ENCODE data around the gene TRMT2B. TPM values are rescaled to one million over a fixed set of nuclear protein-coding genes. Genes with fewer than 3 reads are reported as not detected.
A peak's percentile ranks its signal among the peaks of the same experiment; 100 is the strongest.
"Not testable (repeated sequence)": the region's sequence is repeated elsewhere in the genome, so short reads cannot be mapped to it uniquely, and the experiment has no call there.

The TRMT2B gene
- total RNA-seq, 1 donor from 2014 or later: 8.4 TPM

GRCh38 chrX:100990139-100990538, 61.8 kb downstream of the TRMT2B start:
- DNase-seq (ENCODE audit: low read depth) (no peak), FAIRE-seq (no peak)
- Histone ChIP-seq H3K27me3 (ENCODE audit: control insufficient read depth, insufficient read depth, low read length) (no peaks in the 10 kb centered on the region), H3K36me3 (ENCODE audit: control insufficient read depth, insufficient read depth, low read length) (no peaks in the 10 kb centered on the region), H3K4me3 (ENCODE audit: low read depth, low read length) (no peak overlapping the region)
- TF ChIP-seq, protein P1, sequence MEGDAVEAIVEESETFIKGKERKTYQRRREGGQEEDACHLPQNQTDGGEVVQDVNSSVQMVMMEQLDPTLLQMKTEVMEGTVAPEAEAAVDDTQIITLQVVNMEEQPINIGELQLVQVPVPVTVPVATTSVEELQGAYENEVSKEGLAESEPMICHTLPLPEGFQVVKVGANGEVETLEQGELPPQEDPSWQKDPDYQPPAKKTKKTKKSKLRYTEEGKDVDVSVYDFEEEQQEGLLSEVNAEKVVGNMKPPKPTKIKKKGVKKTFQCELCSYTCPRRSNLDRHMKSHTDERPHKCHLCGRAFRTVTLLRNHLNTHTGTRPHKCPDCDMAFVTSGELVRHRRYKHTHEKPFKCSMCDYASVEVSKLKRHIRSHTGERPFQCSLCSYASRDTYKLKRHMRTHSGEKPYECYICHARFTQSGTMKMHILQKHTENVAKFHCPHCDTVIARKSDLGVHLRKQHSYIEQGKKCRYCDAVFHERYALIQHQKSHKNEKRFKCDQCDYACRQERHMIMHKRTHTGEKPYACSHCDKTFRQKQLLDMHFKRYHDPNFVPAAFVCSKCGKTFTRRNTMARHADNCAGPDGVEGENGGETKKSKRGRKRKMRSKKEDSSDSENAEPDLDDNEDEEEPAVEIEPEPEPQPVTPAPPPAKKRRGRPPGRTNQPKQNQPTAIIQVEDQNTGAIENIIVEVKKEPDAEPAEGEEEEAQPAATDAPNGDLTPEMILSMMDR (IDR thresholded peaks at IDR 0.05; ENCODE audit: insufficient read depth, low read length, severe bottlenecking): no peak

DNA sequence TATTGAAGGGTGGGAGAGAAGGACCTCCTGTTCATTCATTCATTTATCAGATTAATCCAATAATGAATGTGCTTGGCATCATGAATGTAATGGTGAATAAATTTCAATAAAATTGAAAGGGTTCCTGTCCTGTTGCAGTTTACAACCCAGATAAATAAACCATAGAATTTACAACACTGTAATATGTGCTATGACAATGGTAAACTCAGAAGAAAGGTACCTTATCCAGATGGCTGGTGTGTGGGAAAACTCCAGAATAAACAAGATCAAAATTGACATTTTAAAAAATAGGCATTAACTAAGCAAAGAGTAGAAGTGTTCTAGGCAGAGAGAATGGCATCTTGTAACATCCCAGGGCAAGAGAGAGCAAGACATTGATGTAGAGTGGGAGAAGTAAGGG, 67.1 kb downstream of the TRMT2B start:
- no peaks in the 10 kb centered on the region for H3K27me3 ChIP-seq (ENCODE audit: control insufficient read depth, insufficient read depth, low read length)
- H3K36me3 ChIP-seq (ENCODE audit: control insufficient read depth, insufficient read depth, low read length): no peaks in the 10 kb centered on the region
- DNase-seq (ENCODE audit: low read depth): no peak
- FAIRE-seq: no peak
- TF ChIP-seq, protein P1 (IDR thresholded peaks at IDR 0.05; ENCODE audit: insufficient read depth, low read length, severe bottlenecking): no peak
- H3K4me3 ChIP-seq (ENCODE audit: low read depth, low read length): no peak overlapping the region

GRCh38 chrX:100981498-100981845, 70.4 kb downstream of the TRMT2B start:
- H3K27me3 ChIP-seq (ENCODE audit: control insufficient read depth, insufficient read depth, low read length); H3K36me3 ChIP-seq (ENCODE audit: control insufficient read depth, insufficient read depth, low read length); FAIRE-seq; H3K4me3 ChIP-seq (ENCODE audit: low read depth, low read length): not testable (repeated sequence)
- peak; percentile 23 for DNase-seq (ENCODE audit: low read depth)

DNA sequence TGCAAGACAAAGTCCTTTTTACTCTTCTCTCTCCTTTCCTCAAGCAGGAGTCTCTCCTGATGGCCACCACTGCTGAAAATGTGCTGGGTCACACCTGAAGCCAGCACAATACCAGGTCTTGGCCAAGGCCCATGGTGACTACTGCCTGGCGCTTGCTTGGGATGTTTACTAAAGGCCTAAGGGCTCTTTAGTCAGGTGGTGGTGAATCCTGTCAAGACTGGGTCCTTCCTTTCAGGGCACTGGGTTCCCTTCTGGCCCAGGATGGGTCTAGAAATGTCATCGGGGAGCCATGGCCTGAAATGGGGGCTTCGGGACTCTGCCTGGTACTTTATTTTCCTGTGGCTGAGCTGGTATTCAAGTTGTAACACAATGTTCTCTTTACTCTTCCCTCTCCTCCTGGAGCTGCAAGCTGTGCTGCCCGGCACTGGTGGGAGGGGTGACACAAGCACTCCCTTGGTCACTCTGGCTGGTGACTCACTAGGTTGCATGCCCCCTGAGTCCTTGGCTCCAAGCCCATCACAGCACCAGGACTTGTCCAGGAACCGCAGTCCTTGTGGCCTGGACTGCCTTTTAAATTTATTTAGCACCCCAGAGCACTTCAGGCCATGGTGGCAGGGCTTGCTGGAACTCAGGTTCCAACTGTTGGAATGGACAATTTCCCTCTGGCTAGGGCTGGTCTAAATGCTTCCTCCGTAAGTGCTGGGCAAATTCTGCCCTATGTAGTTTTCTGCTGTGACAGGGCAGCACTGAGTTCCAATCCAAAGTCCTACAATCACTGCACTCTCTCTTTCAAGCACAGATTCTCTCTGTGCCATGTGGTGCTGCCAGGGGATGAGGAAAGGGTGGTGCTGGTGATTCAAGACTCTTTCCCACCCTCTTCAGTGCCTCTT, 71.1 kb downstream of the TRMT2B start:
- DNase-seq (ENCODE audit: low read depth) (peak; percentile 59), FAIRE-seq (peak; percentile 36)

GRCh38 chrX:100979881-100980607, 71.9 kb downstream of the TRMT2B start:
- Histone ChIP-seq H3K36me3 (ENCODE audit: control insufficient read depth, insufficient read depth, low read length) (no peaks in the 10 kb centered on the region), H3K27me3 (ENCODE audit: control insufficient read depth, insufficient read depth, low read length) (no peaks in the 10 kb centered on the region), H3K4me3 (ENCODE audit: low read depth, low read length) (no peak overlapping the region)
- FAIRE-seq (peak; percentile 28), DNase-seq (ENCODE audit: low read depth) (peak; percentile 83)
- TF ChIP-seq, protein P1 (IDR thresholded peaks at IDR 0.05; ENCODE audit: insufficient read depth, low read length, severe bottlenecking): no peak

More for the DNA sequence above, 71.1 kb downstream of the TRMT2B start:
- Histone ChIP-seq H3K4me3 (ENCODE audit: low read depth, low read length) (no peak overlapping the region), H3K36me3 (ENCODE audit: control insufficient read depth, insufficient read depth, low read length) (no peaks in the 10 kb centered on the region), H3K27me3 (ENCODE audit: control insufficient read depth, insufficient read depth, low read length) (no peaks in the 10 kb centered on the region)
- TF ChIP-seq, protein P1 (IDR thresholded peaks at IDR 0.05; ENCODE audit: insufficient read depth, low read length, severe bottlenecking): no peak

DNA sequence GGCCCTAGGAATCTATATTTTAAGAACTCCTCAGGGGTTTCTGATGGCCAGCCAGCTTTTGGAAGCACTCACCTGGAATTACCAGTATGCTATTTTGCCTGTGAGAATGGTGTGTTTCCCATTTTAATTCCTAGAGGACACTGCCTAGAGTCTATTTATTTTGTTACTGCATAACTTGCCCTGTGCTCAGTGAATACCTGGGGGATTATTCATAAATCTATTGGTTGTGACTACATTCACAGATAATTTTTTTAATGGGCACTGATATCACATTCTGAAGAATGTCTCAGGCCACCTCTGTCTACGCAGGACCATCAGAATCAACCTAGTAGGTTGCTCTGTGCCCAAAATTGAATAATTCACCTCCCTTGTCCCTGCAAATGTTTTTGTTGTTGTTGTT, 75.7 kb downstream of the TRMT2B start:
- TF ChIP-seq, protein P1 (IDR thresholded peaks at IDR 0.05; ENCODE audit: insufficient read depth, low read length, severe bottlenecking): no peak
- FAIRE-seq: no peak
- Histone ChIP-seq H3K4me3 (ENCODE audit: low read depth, low read length) (no peak overlapping the region), H3K36me3 (ENCODE audit: control insufficient read depth, insufficient read depth, low read length) (no peaks in the 10 kb centered on the region), H3K27me3 (ENCODE audit: control insufficient read depth, insufficient read depth, low read length) (no peaks in the 10 kb centered on the region)
- peak; percentile 44 for DNase-seq (ENCODE audit: low read depth)

All from bronchial epithelial cell (primary cell).